ENCODE results near the gene NELFA. TPM values are rescaled to one million over a fixed set of nuclear protein-coding genes. Genes with fewer than 3 reads are reported as not detected.

Gene NELFA
- total RNA-seq, 4 donors from 2014 or later: 22.0 to 80.4 (median 31.8) TPM

DNA sequence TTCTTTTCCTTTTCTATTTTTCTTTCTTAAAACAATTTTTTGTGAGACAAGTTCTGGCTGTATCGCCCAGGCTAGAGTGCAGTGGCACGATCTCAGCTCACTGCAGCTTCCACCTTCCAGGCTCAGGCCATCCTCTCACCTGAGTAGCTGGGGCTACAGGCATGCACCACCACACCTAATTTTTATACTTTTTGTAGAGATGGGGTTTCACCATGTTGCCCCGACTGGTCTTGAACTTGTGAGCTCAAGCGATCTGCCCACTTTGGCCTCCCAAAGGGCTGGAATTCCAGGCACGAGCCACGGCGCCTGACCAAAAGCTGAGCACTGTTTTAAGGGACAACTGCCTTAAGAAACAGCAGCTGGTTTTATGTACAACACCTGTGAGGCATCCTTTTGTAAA is 41.0 kb upstream of the NELFA start:
- peaks cover 0 to 5% (median 0%) of the 10 kb centered on the region in 4 donors for H3K4me1 ChIP-seq

DNA sequence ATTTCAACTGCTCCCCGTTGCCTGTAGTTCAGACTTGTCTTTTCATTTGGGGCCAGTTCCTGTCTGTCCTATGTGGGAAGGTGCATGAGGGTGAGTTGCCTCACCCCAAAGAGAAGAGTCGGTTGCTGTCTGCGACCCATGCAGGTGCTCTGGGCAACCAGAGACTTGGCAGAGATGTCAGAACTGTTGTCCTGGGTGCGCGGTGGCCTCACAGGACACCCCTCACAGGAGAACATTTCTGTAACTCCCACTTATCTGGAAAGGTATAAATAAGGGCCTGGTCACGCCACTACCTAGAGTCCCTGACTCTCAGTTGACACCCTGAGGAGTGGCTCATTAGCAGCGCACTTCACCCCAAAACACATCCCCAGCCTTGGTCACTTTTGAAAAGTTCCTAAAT is 40.6 kb upstream of the NELFA start:
- peaks cover 69% of the 10 kb centered on the region for H3K27me3 ChIP-seq
- in situ Hi-C loops (cut with MboI; ENCODE audit: low pct_ligation_motif_present in 1 of 4, low pct_unique_long_range_greater_than_20kb in 1 of 4, low sequenced_read_pairs in 3 of 4): no loop called here
- no peak overlapping the region for H3K27ac ChIP-seq
- no peak overlapping the region for H3K4me3 ChIP-seq
- peaks cover 0 to 5% (median 0%) of the 10 kb centered on the region in 4 donors for H3K4me1 ChIP-seq
- no peaks in the 10 kb centered on the region for H3K36me3 ChIP-seq
- no peak for DNase-seq
- intact Hi-C loops (cut with DNase I; ENCODE audit: low total_unique reads): no loop called here
- 80 to 89% methylated on average over 1 to 7 of the region's 7 CpGs for WGBS, 2 donors (ENCODE audit: low coverage in 1 of 2)
- H3K9me3 ChIP-seq: no peaks in the 10 kb centered on the region
- no peak for TF ChIP-seq CTCF (IDR thresholded peaks at IDR 0.05)
- no peak for TF ChIP-seq POLR2AphosphoS5 (IDR thresholded peaks at IDR 0.05)
- TF ChIP-seq EP300 (IDR thresholded peaks at IDR 0.05; ENCODE audit: low read depth): no peak
- no peak for TF ChIP-seq POLR2A (IDR thresholded peaks at IDR 0.05)

More for the DNA sequence above, 41.0 kb upstream of the NELFA start:
- no peaks in the 10 kb centered on the region for H3K9me3 ChIP-seq
- H3K36me3 ChIP-seq: no peaks in the 10 kb centered on the region
- H3K27ac ChIP-seq: no peak overlapping the region
- intact Hi-C loops (cut with DNase I; ENCODE audit: low total_unique reads) (no loop called here), in situ Hi-C loops (cut with MboI; ENCODE audit: low pct_ligation_motif_present in 1 of 4, low pct_unique_long_range_greater_than_20kb in 1 of 4, low sequenced_read_pairs in 3 of 4) (no loop called here)
- H3K27me3 ChIP-seq: peaks cover 73% of the 10 kb centered on the region
- no peak for DNase-seq
- no peak for TF ChIP-seq POLR2A (IDR thresholded peaks at IDR 0.05)
- TF ChIP-seq POLR2AphosphoS5 (IDR thresholded peaks at IDR 0.05): no peak
- no peak for TF ChIP-seq EP300 (IDR thresholded peaks at IDR 0.05; ENCODE audit: low read depth)
- no peak for TF ChIP-seq CTCF (IDR thresholded peaks at IDR 0.05)
- no peak overlapping the region for H3K4me3 ChIP-seq
- WGBS, 2 donors (ENCODE audit: low coverage in 1 of 2): 70 to 83% methylated on average over 2 to 7 of the region's 7 CpGs

DNA sequence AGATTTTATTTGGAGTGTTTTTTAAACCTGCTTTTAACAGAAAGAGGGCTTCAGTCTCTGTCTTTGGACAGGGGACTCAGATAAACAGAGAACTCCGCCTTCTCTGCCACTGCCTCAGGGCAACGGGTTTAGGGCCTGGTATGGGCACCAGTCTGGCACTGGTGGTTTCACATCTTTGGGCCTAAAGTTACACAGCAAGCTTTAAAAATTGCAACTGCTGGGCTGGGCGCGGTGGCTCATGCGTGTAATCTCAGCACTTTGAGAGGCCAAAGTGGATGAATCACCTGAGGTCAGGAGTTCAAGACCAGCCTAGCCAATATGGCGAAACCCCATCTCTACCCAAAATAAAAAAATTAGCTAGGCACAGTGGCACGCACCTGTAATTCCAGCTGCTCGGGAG is 40.1 kb upstream of the NELFA start:
- H3K4me1 ChIP-seq: peaks cover 0 to 5% (median 0%) of the 10 kb centered on the region in 4 donors
- intact Hi-C loops (cut with DNase I; ENCODE audit: low total_unique reads) (no loop called here), in situ Hi-C loops (cut with MboI; ENCODE audit: low pct_ligation_motif_present in 1 of 4, low pct_unique_long_range_greater_than_20kb in 1 of 4, low sequenced_read_pairs in 3 of 4) (no loop called here)
- TF ChIP-seq EP300 (IDR thresholded peaks at IDR 0.05; ENCODE audit: low read depth) (no peak), POLR2AphosphoS5 (IDR thresholded peaks at IDR 0.05) (no peak), POLR2A (IDR thresholded peaks at IDR 0.05) (no peak), CTCF (IDR thresholded peaks at IDR 0.05) (no peak)
- DNase-seq: no peak
- no peak overlapping the region for H3K27ac ChIP-seq
- WGBS, 2 donors (ENCODE audit: low coverage in 1 of 2): 86 to 100% methylated on average over 1 to 8 of the region's 8 CpGs
- H3K27me3 ChIP-seq: peaks cover 64% of the 10 kb centered on the region
- H3K9me3 ChIP-seq: no peaks in the 10 kb centered on the region
- no peaks in the 10 kb centered on the region for H3K36me3 ChIP-seq
- no peak overlapping the region for H3K4me3 ChIP-seq

DNA sequence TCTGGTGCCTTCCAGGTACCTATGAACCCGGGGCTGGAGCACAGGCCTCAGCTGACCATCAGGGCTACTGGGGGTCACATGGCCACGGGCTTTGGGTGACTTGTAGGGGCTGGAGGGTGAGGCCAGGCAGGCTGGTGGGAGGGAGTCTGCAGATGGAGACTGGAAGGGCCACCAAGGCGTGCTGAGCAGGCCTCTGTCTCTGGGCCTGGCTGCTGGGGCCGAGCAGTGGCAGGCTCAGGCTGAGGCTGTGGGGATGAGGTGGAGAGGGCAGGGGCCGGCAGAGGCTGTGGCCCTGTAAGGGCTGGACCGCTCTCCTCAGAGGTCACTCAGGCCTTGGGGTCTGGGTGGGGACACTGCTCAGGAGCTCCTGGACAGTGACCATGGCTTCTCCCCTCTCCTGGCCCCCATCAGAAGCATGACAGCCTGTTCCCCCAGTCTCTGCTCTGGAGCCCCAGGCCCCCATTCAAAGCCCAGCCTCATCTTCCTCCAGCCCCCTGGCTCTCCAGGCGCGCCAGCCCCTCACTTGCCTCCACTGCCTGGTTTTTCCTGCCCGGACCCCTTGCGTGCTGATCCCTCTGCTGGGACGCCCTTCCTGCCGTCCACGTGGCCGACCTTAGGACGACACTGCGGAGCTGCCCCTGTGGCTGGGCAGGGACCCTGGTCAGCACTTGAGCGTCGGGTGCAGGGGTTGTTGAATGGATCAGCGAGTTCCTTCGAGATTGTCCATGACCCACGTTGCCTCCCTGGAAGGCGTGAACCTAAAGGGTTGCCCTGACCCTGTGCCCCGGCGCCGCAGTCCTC is 39.2 kb upstream of the NELFA start:
- intact Hi-C loops (cut with DNase I; ENCODE audit: low total_unique reads): no loop called here
- Histone ChIP-seq H3K27me3 (peaks cover 56% of the 10 kb centered on the region), H3K4me3 (no peak overlapping the region), H3K9me3 (no peaks in the 10 kb centered on the region), H3K36me3 (no peaks in the 10 kb centered on the region), H3K27ac (no peak overlapping the region), H3K4me1 (peaks cover 0 to 5% (median 0%) of the 10 kb centered on the region in 4 donors)
- TF ChIP-seq CTCF (IDR thresholded peaks at IDR 0.05) (no peak), EP300 (IDR thresholded peaks at IDR 0.05; ENCODE audit: low read depth) (no peak), POLR2AphosphoS5 (IDR thresholded peaks at IDR 0.05) (no peak), POLR2A (IDR thresholded peaks at IDR 0.05) (no peak)
- in situ Hi-C loops (cut with MboI; ENCODE audit: low pct_ligation_motif_present in 1 of 4, low pct_unique_long_range_greater_than_20kb in 1 of 4, low sequenced_read_pairs in 3 of 4): no loop called here
- 88% methylated on average over 25 of the region's 25 CpGs; no CpG with 5 or more reads in 1 of the 2 donors for WGBS, 2 donors (ENCODE audit: low coverage in 1 of 2)
- no peak for DNase-seq

All from transverse colon (tissue), 4 donors.